C4-2B (cell line): ENCODE data around the gene MB.

ENCODE experiments used
- ZFX ChIP-seq: fragments of 450-650 bp; IDR thresholded peaks from 2 replicates; pipeline ENCODE4 v1.6.1; 2017
- TF ChIP-seq, protein P1 (sequence below): fragments of 450-650 bp; conservative IDR thresholded peaks from 2 replicates; pipeline ENCODE4 v1.5.1; 2017; ENCODE audit warnings: mild to moderate bottlenecking

DNA sequence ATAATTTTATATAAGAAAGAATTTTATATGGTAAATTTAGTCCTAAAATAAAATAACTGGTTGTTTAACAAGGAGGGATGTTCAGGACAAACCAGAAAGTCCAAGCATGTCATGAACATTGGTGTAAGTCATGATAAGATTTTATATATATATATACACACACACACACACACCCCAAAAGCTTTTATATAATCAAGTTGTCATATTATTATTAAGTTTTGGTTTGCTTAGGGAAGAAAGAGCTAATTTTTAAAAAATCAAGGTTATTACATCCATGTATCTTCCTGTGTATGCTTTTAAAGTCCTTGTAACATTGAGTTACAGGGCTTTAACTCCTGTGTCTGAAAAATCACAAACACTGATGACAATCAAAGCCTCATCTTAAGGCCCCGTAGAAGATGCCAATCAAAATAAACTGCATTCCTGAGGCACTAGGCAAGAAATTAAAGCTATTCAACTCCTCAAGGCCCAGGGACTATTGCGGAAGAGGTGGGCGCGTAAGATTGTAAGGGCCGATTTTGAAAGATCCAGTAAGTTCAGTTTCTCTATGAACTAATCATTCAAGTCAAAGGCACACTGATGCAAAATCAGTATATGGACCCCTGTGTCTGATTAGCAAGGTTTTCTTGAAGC lies 47.9 kb upstream of the MB start:
- TF ChIP-seq, protein P1, sequence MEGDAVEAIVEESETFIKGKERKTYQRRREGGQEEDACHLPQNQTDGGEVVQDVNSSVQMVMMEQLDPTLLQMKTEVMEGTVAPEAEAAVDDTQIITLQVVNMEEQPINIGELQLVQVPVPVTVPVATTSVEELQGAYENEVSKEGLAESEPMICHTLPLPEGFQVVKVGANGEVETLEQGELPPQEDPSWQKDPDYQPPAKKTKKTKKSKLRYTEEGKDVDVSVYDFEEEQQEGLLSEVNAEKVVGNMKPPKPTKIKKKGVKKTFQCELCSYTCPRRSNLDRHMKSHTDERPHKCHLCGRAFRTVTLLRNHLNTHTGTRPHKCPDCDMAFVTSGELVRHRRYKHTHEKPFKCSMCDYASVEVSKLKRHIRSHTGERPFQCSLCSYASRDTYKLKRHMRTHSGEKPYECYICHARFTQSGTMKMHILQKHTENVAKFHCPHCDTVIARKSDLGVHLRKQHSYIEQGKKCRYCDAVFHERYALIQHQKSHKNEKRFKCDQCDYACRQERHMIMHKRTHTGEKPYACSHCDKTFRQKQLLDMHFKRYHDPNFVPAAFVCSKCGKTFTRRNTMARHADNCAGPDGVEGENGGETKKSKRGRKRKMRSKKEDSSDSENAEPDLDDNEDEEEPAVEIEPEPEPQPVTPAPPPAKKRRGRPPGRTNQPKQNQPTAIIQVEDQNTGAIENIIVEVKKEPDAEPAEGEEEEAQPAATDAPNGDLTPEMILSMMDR: no peak
- TF ChIP-seq ZFX: no peak
